Measurements from ENCODE around the gene LPAR3. TPM values are rescaled to one million over a fixed set of nuclear protein-coding genes. Genes with fewer than 3 reads are reported as not detected.

The LPAR3 gene
- polyA plus RNA-seq, 3 donors = not detected

DNA sequence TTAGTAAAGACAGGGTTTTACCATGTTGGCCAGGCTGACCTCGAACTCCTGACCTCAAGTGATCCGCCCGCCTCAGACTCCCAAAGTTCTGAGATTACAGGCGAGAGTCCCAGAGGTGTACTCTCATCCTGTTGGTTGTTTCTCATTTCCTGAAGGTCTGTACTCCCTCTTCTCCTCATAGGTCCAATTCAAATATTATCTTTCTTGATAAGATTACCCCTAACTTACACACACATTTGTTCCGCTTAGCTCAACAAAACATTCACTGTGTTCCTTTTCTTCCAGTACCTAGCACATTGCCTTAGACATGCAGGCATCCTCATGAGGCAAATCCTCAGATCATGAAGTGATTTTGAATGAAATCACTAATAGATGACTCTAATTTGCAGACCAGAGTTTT, 130.3 kb downstream of the LPAR3 start:
- intact Hi-C loops (cut with micrococcal nuclease) = loop anchor here in 1 of 2 donors (10.0 kb wide), 1 partner anchor 618 kb away; the partner anchor contains the start of gene PRKACB
- Histone ChIP-seq H3K9me3 (replicated peaks in 1 of 2; ENCODE audit: control insufficient read depth in 1 of 2, insufficient read depth in 1 of 2, low read length in 2 of 2) (no peaks in the 10 kb centered on the region), H3K4me1 (ENCODE audit: control insufficient read depth in 1 of 2, insufficient read depth in 2 of 2, low read length in 2 of 2) (peaks cover 10 to 11% of the 10 kb centered on the region in 2 donors), H2AFZ (ENCODE audit: insufficient read depth, low read depth, low read length, poor library complexity, severe bottlenecking) (no peak overlapping the region), H3K4me2 (replicated peaks; ENCODE audit: extremely low read depth, low read length, poor library complexity, severe bottlenecking) (no peak overlapping the region), H4K20me1 (ENCODE audit: insufficient read depth, low read length) (no peaks in the 10 kb centered on the region), H3K27me3 (ENCODE audit: control insufficient read depth in 2 of 2, insufficient read depth in 2 of 2, low read length in 2 of 2) (no peaks in the 10 kb centered on the region), H3K36me3 (replicated peaks in 1 of 2; ENCODE audit: control insufficient read depth in 1 of 2, insufficient read depth in 2 of 2, low read length in 2 of 2) (no peaks in the 10 kb centered on the region), H3K27ac (ENCODE audit: low read depth in 1 of 2, low read length in 2 of 2) (no peak overlapping the region), H3K9ac (ENCODE audit: insufficient read depth, low read length, poor library complexity, severe bottlenecking) (no peak overlapping the region), H3K79me2 (ENCODE audit: insufficient read depth, low read length) (no peaks in the 10 kb centered on the region), H3K4me3 (replicated peaks in 1 of 3; ENCODE audit: low read depth in 2 of 3, low read length in 3 of 3) (no peak overlapping the region)
- no peak overlapping the region for H3K27ac Mint-ChIP-seq
- H3K27me3 Mint-ChIP-seq (ENCODE audit: low read depth in 3 of 3) = peaks cover 0 to 6% (median 1%) of the 10 kb centered on the region in 3 donors
- no peak overlapping the region for H3K4me3 Mint-ChIP-seq
- H3K9me3 Mint-ChIP-seq = no peaks in the 10 kb centered on the region
- H3K4me1 Mint-ChIP-seq = peaks cover 17% of the 10 kb centered on the region
- no peaks in the 10 kb centered on the region for H3K36me3 Mint-ChIP-seq
- no peak for DNase-seq
- 93% methylated on average over 4 of the region's 5 CpGs for WGBS (ENCODE audit: insufficient coverage)
- TF ChIP-seq, protein P1, sequence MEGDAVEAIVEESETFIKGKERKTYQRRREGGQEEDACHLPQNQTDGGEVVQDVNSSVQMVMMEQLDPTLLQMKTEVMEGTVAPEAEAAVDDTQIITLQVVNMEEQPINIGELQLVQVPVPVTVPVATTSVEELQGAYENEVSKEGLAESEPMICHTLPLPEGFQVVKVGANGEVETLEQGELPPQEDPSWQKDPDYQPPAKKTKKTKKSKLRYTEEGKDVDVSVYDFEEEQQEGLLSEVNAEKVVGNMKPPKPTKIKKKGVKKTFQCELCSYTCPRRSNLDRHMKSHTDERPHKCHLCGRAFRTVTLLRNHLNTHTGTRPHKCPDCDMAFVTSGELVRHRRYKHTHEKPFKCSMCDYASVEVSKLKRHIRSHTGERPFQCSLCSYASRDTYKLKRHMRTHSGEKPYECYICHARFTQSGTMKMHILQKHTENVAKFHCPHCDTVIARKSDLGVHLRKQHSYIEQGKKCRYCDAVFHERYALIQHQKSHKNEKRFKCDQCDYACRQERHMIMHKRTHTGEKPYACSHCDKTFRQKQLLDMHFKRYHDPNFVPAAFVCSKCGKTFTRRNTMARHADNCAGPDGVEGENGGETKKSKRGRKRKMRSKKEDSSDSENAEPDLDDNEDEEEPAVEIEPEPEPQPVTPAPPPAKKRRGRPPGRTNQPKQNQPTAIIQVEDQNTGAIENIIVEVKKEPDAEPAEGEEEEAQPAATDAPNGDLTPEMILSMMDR (IDR thresholded peaks at IDR 0.05) = no peak

Other genes starting within 250 kb of the LPAR3 start
- 1 to 10 TPM in 2 of 3 donors, under 1 TPM in 1; 0.85 to 2.8 (median 2.2) TPM for gene SSX2IP, start 202.7 kb downstream of the LPAR3 start, polyA plus RNA-seq
- gene MCOLN2, start 103.9 kb upstream of the LPAR3 start, polyA plus RNA-seq = 1 to 10 TPM in 2 of 3 donors, under 1 TPM in 1; 0.51 to 2.7 (median 1.1) TPM
- gene MCOLN3, start 155.3 kb upstream of the LPAR3 start, polyA plus RNA-seq = under 1 TPM in 1 of 3 donors, not detected in 2; 0.03 TPM

All from CD14-positive monocyte (primary cell).